K562 (cell line): Measurements from ENCODE around the gene NRXN3. TPM values are rescaled to one million over a fixed set of nuclear protein-coding genes. Genes with fewer than 3 reads are reported as not detected.
A peak's percentile ranks its signal among the peaks of the same experiment; 100 is the strongest.

Source experiments
- ATAC-seq: fragments of 200-7000 bp; cut with Tn5 transposase; 3 replicates; pipeline ENCODE4 v1.9.1; 2020; ENCODE audit warnings: moderate library complexity
- BruUV-seq: library from RNA; stranded (reverse); fragments of 400-500 nt; replicated peaks from 2 replicates; lab custom pipeline; 2021; lab: Mats Ljungman, UMichigan
- CTCF ChIA-PET: fragments of 300-600 bp; formaldehyde crosslinking; extraction: SDS; loops from one replicate; lab custom pipeline; 2021; ENCODE audit warnings: low intra/inter-chr PET ratio; lab: Yijun Ruan, JAX
- POLR2A ChIA-PET: fragments of 300-600, 350-650 bp; sonication (Branson Sonifier 250); formaldehyde crosslinking; extraction: SDS; loops from one replicate; lab custom pipeline; 2021; ENCODE audit warnings: antibody characterized with exemption, inconsistent platforms; lab: Yijun Ruan, JAX
- DNase-seq, 4 experiments: peaks; one replicate each; pipeline versions ENCODE4 v3.0.0 to v3.0.0-alpha.2; 2011 to 2018; ENCODE audit warnings: low spot score in 3 of 4, mixed read lengths in 3 of 4; ENCODE audit errors: extremely low read depth in 1 of 4
- FAIRE-seq: peaks from 2 replicates; lab custom pipeline; 2011; peaks lifted over from hg19 to GRCh38; lab: Jason Lieb, UNC
- H2AFZ ChIP-seq: 2 replicates; pipeline ENCODE4 v1.6.0; 2011; ENCODE audit warnings: low read depth, low read length, control low read depth, inconsistent platforms
- H3K27ac ChIP-seq: fragments of 200-600 bp; 3 replicates; pipeline ENCODE4 v1.8.0; 2011; ENCODE audit warnings: low read depth, mild to moderate bottlenecking, control low read depth, inconsistent platforms, low read length, moderate library complexity, mixed read lengths; ENCODE audit errors: extremely low read depth
- H3K27me3 ChIP-seq, 2 experiments: fragments of 300-600 bp in 1 of 2; 2 replicates in 1 of 2; 3 replicates in 1 of 2; pipeline versions ENCODE4 v1.6.0 to v1.8.0; 2011; ENCODE audit warnings: inconsistent platforms in 2 of 2, low read length in 2 of 2, mild to moderate bottlenecking in 1 of 2, mixed read lengths in 1 of 2, moderate library complexity in 1 of 2; ENCODE audit not compliant: control insufficient read depth in 2 of 2, insufficient read depth in 2 of 2
- H3K36me3 ChIP-seq: fragments of 300-600 bp; 3 replicates; pipeline ENCODE4 v1.8.0; 2011; ENCODE audit warnings: mild to moderate bottlenecking, low read length, inconsistent platforms; ENCODE audit not compliant: control insufficient read depth, insufficient read depth
- H3K4me1 ChIP-seq, 2 experiments: fragments of 200-600 bp in 1 of 2; replicated peaks in 1 of 2; 2 replicates in 1 of 2; 3 replicates in 1 of 2; pipeline versions ENCODE4 v1.5.1 to v1.8.0; 2011; ENCODE audit warnings: inconsistent platforms in 2 of 2, low read length in 2 of 2, mild to moderate bottlenecking in 1 of 2, mixed read lengths in 1 of 2, moderate library complexity in 1 of 2; ENCODE audit not compliant: control insufficient read depth in 2 of 2, insufficient read depth in 2 of 2
- H3K4me2 ChIP-seq: 2 replicates; pipeline ENCODE4 v1.6.1; 2011; ENCODE audit warnings: low read length, control low read depth, inconsistent platforms, mixed read lengths; ENCODE audit not compliant: insufficient read depth
- H3K4me3 ChIP-seq: fragments of 200-600 bp; sonication (generic), shearing (Covaris generic); 2 replicates; pipeline ENCODE4 v1.5.1; 2016; ENCODE audit warnings: control low read depth, inconsistent platforms
- H3K79me2 ChIP-seq: fragments of 200-600 bp; 3 replicates; pipeline ENCODE4 v1.8.0; 2011; ENCODE audit warnings: low read length, inconsistent platforms; ENCODE audit not compliant: control insufficient read depth, insufficient read depth
- H3K9ac ChIP-seq, 2 experiments: 2 replicates each; pipeline versions ENCODE4 v1.6.0 to v1.6.1; 2011; ENCODE audit warnings: low read depth in 2 of 2, low read length in 2 of 2, control low read depth in 1 of 2, inconsistent platforms in 1 of 2, mild to moderate bottlenecking in 1 of 2, mixed read lengths in 1 of 2; ENCODE audit not compliant: insufficient read depth in 1 of 2
- H3K9me1 ChIP-seq: one replicate; pipeline ENCODE4 v1.6.0; 2011; ENCODE audit warnings: inconsistent platforms, mild to moderate bottlenecking, low read length, moderate library complexity; ENCODE audit not compliant: control insufficient read depth, insufficient read depth
- H3K9me3 ChIP-seq: replicated peaks from 2 replicates; pipeline ENCODE4 v1.5.1; 2011; ENCODE audit warnings: low read depth, low read length, inconsistent platforms; ENCODE audit not compliant: control insufficient read depth, insufficient read depth
- H4K20me1 ChIP-seq: replicated peaks from 2 replicates; pipeline ENCODE4 v1.6.1; 2011; ENCODE audit warnings: low read length, inconsistent platforms, mixed read lengths; ENCODE audit not compliant: control insufficient read depth, insufficient read depth
- ARHGAP35 ChIP-seq: fragments of 450-650 bp; IDR thresholded peaks from 2 replicates; pipeline ENCODE4 v1.6.1; 2018; ENCODE audit not compliant: partially characterized antibody
- CBX2 ChIP-seq: fragments of 200-600 bp; sonication (generic); IDR thresholded peaks from one replicate; pipeline ENCODE4 v1.6.1; 2012; ENCODE audit warnings: mild to moderate bottlenecking, low read length, inconsistent platforms; ENCODE audit not compliant: insufficient read depth, poor library complexity, severe bottlenecking
- MAFF ChIP-seq: IDR thresholded peaks from 2 replicates; pipeline ENCODE4 v1.6.1; 2012; ENCODE audit warnings: low read length, improper control_type of control experiment
- MAFK ChIP-seq: IDR thresholded peaks from 2 replicates; pipeline ENCODE4 v1.6.1; 2011; ENCODE audit warnings: low read length, improper control_type of control experiment
- NEUROD1 ChIP-seq: fragments of 150-350 bp; IDR thresholded peaks from 2 replicates; pipeline ENCODE4 v1.6.1; 2014; ENCODE audit warnings: borderline replicate concordance, low read length, low read depth; ENCODE audit not compliant: partially characterized antibody
- PHF8 ChIP-seq: fragments of 200-600 bp; sonication (generic); IDR thresholded peaks from 2 replicates; pipeline ENCODE4 v1.6.1; 2012; ENCODE audit warnings: mixed run types, mild to moderate bottlenecking, inconsistent platforms, low read length, moderate library complexity, borderline replicate concordance
- PPARD ChIP-seq: fragments of 250-450 bp; sonication (Bioruptor Pico); IDR thresholded peaks from 2 replicates; pipeline ENCODE4 v1.8.0; 2022; ENCODE audit warnings: inconsistent platforms, mild to moderate bottlenecking, moderate library complexity
- RBFOX2 ChIP-seq: fragments of 200-400 bp; formaldehyde crosslinking; IDR thresholded peaks from 2 replicates; pipeline ENCODE4 v1.6.1; 2017; ENCODE audit warnings: low read depth, mild to moderate bottlenecking, low read length, moderate library complexity
- RCOR1 ChIP-seq, 2 experiments: IDR thresholded peaks; 2 replicates each; pipeline ENCODE4 v1.6.1; 2012; ENCODE audit warnings: low read depth in 2 of 2, low read length in 2 of 2, borderline replicate concordance in 1 of 2, improper control_type of control experiment in 1 of 2
- SMAD3 ChIP-seq: fragments of 450-650 bp; formaldehyde crosslinking; conservative IDR thresholded peaks from 2 replicates; pipeline ENCODE4 v1.4.0; 2020; ENCODE audit warnings: mild to moderate bottlenecking
- TSC22D4 ChIP-seq: fragments of 450-650 bp; IDR thresholded peaks from 2 replicates; pipeline ENCODE4 v1.6.1; 2016; ENCODE audit warnings: missing genetic modification characterization, missing biosample characterization, control low read depth
- ZNF133 ChIP-seq: fragments of 250-450 bp; sonication (Bioruptor Pico); IDR thresholded peaks from 2 replicates; pipeline ENCODE4 v1.4.0; 2020; ENCODE audit warnings: mild to moderate bottlenecking
- ZNF224 ChIP-seq: sonication (generic); formaldehyde crosslinking; IDR thresholded peaks from 2 replicates; pipeline ENCODE4 v1.8.0; 2022; ENCODE audit warnings: mild to moderate bottlenecking, missing genetic modification reagents
- ZNF316 ChIP-seq: fragments of 450-650 bp; IDR thresholded peaks from 2 replicates; pipeline ENCODE4 v1.6.1; 2016
- ZNF766 ChIP-seq: fragments of 200-800 bp; sonication (Bioruptor generic); conservative IDR thresholded peaks from 2 replicates; pipeline ENCODE4 v1.6.1; 2016; ENCODE audit warnings: missing genetic modification characterization, missing compliant biosample characterization
- ZSCAN29 ChIP-seq: fragments of 450-650 bp; IDR thresholded peaks from 2 replicates; pipeline ENCODE4 v1.6.1; 2017
- WGBS: fragments of 100-300 bp; shearing (Covaris generic); methylation state at CpG from one replicate; pipeline ENCODE4 v1.1.6; 2016; ENCODE audit warnings: low coverage, mixed read lengths; ENCODE audit not compliant: insufficient coverage; ENCODE audit errors: missing lambda C conversion rate; 5-methylcytosine and 5-hydroxymethylcytosine counted together
- in situ Hi-C: fragments of 300-500 bp; cut with MboI; formaldehyde crosslinking; loops from 4 replicates; pipeline ENCODE4 v1.15.0; 2018; ENCODE audit warnings: inconsistent platforms, mixed read lengths
- intact Hi-C: fragments of 100-400 bp; cut with micrococcal nuclease; formaldehyde crosslinking; loops from 2 replicates; pipeline ENCODE4 v1.14.2; 2022
- polyA plus RNA-seq, 8 experiments: library from polyadenylated mRNA; depleted of rRNA in 4 of 8; stranded (reverse) in 5 of 8; unstranded in 3 of 8; fragments of >200 nt; fragmentation: Nextera tagmentation in 2 of 8; fragmentation: Illumina TruSeq in 1 of 8; extraction: Ambion mirVana in 2 of 8; extraction: Trizol in 1 of 8; gene quantifications; 2 replicates each; pipeline versions ENCODE4 v1.2.1 to v1.2.3, GENCODE V29; 2011 to 2014; ENCODE audit warnings: inconsistent platforms in 1 of 8, missing spikeins in 1 of 8
- total RNA-seq, 7 experiments: library from RNA; depleted of rRNA in 6 of 7; stranded (reverse); fragments of >200 nt in 6 of 7; fragmentation: Illumina TruSeq in 2 of 7; extraction: Trizol in 2 of 7; gene quantifications; 2 replicates each; pipeline versions ENCODE4 v1.2.1 to v1.2.3, GENCODE V29; 2011 to 2021; ENCODE audit warnings: low replicate concordance in 1 of 7
- TF ChIP-seq, protein P1 (sequence below): fragments of 450-650 bp; IDR thresholded peaks from 2 replicates; pipeline ENCODE4 v1.6.1; 2014; ENCODE audit warnings: low read depth, mild to moderate bottlenecking, moderate library complexity, borderline replicate concordance
- TF ChIP-seq, protein P2 (sequence below): IDR thresholded peaks from 3 replicates; pipeline ENCODE4 v1.6.1; 2011; ENCODE audit warnings: borderline replicate concordance, mild to moderate bottlenecking, moderate library complexity; ENCODE audit not compliant: insufficient read length; ENCODE audit errors: extremely low read depth

Gene NRXN3
- total and polyA plus RNA-seq, 9 of the 15 experiments (the other 6 are each of a cell fraction or from before 2014, with no cell fraction given): 0.09 TPM; not detected in 8

DNA sequence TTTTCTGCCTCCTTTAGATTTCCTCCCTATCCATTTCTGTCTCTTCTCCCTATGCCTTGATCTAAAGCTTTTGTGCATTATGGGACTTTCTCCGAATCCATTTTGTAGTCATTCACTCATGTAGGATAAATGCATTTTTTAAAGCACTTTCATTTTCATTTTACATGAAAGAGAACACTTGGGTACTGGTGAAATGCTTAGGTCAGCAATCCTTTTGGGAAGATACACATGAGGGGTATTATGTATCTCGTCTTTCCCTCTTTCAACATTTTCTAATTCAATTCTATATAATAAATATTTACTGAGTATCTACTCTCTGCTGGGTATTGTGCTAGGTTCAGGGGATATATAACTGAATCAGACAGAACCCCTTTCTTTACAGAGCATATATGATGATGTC lies 577.6 kb downstream of the NRXN3 start:
- no peak for FAIRE-seq
- POLR2A ChIA-PET: no interaction called here
- H4K20me1 ChIP-seq: no peaks in the 10 kb centered on the region
- no peak overlapping the region for H3K9ac ChIP-seq
- no peaks in the 10 kb centered on the region for H3K9me1 ChIP-seq
- no peak overlapping the region for H2AFZ ChIP-seq
- H3K4me3 ChIP-seq: no peak overlapping the region
- H3K27me3 ChIP-seq: no peaks in the 10 kb centered on the region
- BruUV-seq: no TSS peak
- intact Hi-C loops: no loop called here
- H3K27ac ChIP-seq: no peak overlapping the region
- no peaks in the 10 kb centered on the region for H3K4me1 ChIP-seq
- no peak overlapping the region for H3K4me2 ChIP-seq
- WGBS: 0% methylated on average over 2 of the region's 2 CpGs
- no peak for DNase-seq
- H3K79me2 ChIP-seq: no peaks in the 10 kb centered on the region
- CTCF ChIA-PET: no interaction called here
- H3K36me3 ChIP-seq: no peaks in the 10 kb centered on the region
- in situ Hi-C loops: no loop called here
- peak; percentile 80 for TF ChIP-seq MAFK
- no peak for TF ChIP-seq PPARD
- no peak for TF ChIP-seq RBFOX2
- no peak for TF ChIP-seq ZNF766 (CRISPR knock-in tag)
- TF ChIP-seq ZNF224 (CRISPR knock-in tag): no peak
- no peak for TF ChIP-seq ZSCAN29
- peak; percentile 19; the same call in 1 of the 2 replicates for TF ChIP-seq ZNF316
- no peak for TF ChIP-seq NEUROD1
- no peak for TF ChIP-seq RCOR1 (IDR thresholded peaks at IDR 0.05; ENCODE audit: borderline replicate concordance in 1 of 2, low read depth in 2 of 2, low read length in 2 of 2)
- TF ChIP-seq SMAD3 (CRISPR knock-in tag): no peak
- TF ChIP-seq ARHGAP35: no peak
- TF ChIP-seq, protein P1, sequence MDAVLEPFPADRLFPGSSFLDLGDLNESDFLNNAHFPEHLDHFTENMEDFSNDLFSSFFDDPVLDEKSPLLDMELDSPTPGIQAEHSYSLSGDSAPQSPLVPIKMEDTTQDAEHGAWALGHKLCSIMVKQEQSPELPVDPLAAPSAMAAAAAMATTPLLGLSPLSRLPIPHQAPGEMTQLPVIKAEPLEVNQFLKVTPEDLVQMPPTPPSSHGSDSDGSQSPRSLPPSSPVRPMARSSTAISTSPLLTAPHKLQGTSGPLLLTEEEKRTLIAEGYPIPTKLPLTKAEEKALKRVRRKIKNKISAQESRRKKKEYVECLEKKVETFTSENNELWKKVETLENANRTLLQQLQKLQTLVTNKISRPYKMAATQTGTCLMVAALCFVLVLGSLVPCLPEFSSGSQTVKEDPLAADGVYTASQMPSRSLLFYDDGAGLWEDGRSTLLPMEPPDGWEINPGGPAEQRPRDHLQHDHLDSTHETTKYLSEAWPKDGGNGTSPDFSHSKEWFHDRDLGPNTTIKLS: no peak
- TF ChIP-seq TSC22D4 (tag): no peak
- TF ChIP-seq CBX2: no peak
- no peak for TF ChIP-seq PHF8
- TF ChIP-seq ZNF133: no peak
- TF ChIP-seq MAFF: peak; percentile 60
- TF ChIP-seq, protein P2, sequence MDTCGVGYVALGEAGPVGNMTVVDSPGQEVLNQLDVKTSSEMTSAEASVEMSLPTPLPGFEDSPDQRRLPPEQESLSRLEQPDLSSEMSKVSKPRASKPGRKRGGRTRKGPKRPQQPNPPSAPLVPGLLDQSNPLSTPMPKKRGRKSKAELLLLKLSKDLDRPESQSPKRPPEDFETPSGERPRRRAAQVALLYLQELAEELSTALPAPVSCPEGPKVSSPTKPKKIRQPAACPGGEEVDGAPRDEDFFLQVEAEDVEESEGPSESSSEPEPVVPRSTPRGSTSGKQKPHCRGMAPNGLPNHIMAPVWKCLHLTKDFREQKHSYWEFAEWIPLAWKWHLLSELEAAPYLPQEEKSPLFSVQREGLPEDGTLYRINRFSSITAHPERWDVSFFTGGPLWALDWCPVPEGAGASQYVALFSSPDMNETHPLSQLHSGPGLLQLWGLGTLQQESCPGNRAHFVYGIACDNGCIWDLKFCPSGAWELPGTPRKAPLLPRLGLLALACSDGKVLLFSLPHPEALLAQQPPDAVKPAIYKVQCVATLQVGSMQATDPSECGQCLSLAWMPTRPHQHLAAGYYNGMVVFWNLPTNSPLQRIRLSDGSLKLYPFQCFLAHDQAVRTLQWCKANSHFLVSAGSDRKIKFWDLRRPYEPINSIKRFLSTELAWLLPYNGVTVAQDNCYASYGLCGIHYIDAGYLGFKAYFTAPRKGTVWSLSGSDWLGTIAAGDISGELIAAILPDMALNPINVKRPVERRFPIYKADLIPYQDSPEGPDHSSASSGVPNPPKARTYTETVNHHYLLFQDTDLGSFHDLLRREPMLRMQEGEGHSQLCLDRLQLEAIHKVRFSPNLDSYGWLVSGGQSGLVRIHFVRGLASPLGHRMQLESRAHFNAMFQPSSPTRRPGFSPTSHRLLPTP: no peak
- no peaks in the 10 kb centered on the region for H3K9me3 ChIP-seq
- ATAC-seq: no peak
